GM12878 (cell line): ENCODE data around the gene KRTAP5-2.
"Not testable (repeated sequence)": the region's sequence is repeated elsewhere in the genome, so short reads cannot be mapped to it uniquely, and the experiment has no call there.

Source experiments
- BACH1 ChIP-seq: fragments of 450-650 bp; IDR thresholded peaks from 2 replicates; pipeline ENCODE4 v1.6.1; 2017; ENCODE audit warnings: mild to moderate bottlenecking, borderline replicate concordance
- BMI1 ChIP-seq: fragments of 450-650 bp; IDR thresholded peaks from 2 replicates; pipeline ENCODE4 v1.6.1; 2016; ENCODE audit warnings: mild to moderate bottlenecking, moderate library complexity, borderline replicate concordance
- CREB1 ChIP-seq: IDR thresholded peaks from 2 replicates; pipeline ENCODE4 v1.6.1; 2012; ENCODE audit warnings: low read depth, mild to moderate bottlenecking, inconsistent platforms
- CTCF ChIP-seq, 3 experiments: IDR thresholded peaks in 2 of 3; conservative IDR thresholded peaks in 1 of 3; 2 replicates each; pipeline ENCODE4 v1.5.1; 2011; ENCODE audit warnings: low read depth in 3 of 3, low read length in 3 of 3, mild to moderate bottlenecking in 3 of 3, control low read depth in 2 of 3, moderate library complexity in 2 of 3, inconsistent platforms in 1 of 3, mixed read lengths in 1 of 3; ENCODE audit not compliant: control insufficient read depth in 2 of 3, insufficient read depth in 1 of 3; ENCODE audit errors: extremely low read depth in 1 of 3
- DPF2 ChIP-seq: fragments of 450-650 bp; IDR thresholded peaks from 2 replicates; pipeline ENCODE4 v1.6.1; 2017; ENCODE audit warnings: mild to moderate bottlenecking
- ESRRA ChIP-seq: IDR thresholded peaks from 2 replicates; pipeline ENCODE4 v1.6.1; 2012; ENCODE audit warnings: mild to moderate bottlenecking, low read length, improper control_type of control experiment
- EZH2 ChIP-seq: IDR thresholded peaks from 2 replicates; pipeline ENCODE4 v1.6.1; 2012; ENCODE audit warnings: low read depth, mild to moderate bottlenecking, control low read depth, inconsistent platforms, low read length, borderline replicate concordance; ENCODE audit not compliant: control insufficient read depth
- FOXM1 ChIP-seq: IDR thresholded peaks from 2 replicates; pipeline ENCODE4 v1.6.1; 2012; ENCODE audit warnings: low read depth, mild to moderate bottlenecking, inconsistent platforms, low read length, moderate library complexity
- NFXL1 ChIP-seq: fragments of 450-650 bp; IDR thresholded peaks from 2 replicates; pipeline ENCODE4 v1.6.1; 2017; ENCODE audit warnings: antibody characterized with exemption, mild to moderate bottlenecking, borderline replicate concordance
- TCF12 ChIP-seq: IDR thresholded peaks from 2 replicates; pipeline ENCODE4 v1.6.1; 2011; ENCODE audit warnings: low read depth, mild to moderate bottlenecking, low read length
- ZNF207 ChIP-seq: fragments of 450-650 bp; IDR thresholded peaks from 2 replicates; pipeline ENCODE4 v1.6.1; 2014; ENCODE audit warnings: antibody characterized with exemption, mild to moderate bottlenecking, borderline replicate concordance

- TF ChIP-seq DPF2; CREB1; EZH2; CTCF (IDR thresholded peaks at IDR 0.05 in 2 of 3, conservative IDR thresholded peaks at IDR 0.05 in 1 of 3; ENCODE audit: control insufficient read depth in 2 of 3, extremely low read depth in 1 of 3, insufficient read depth in 1 of 3, low read depth in 3 of 3, low read length in 3 of 3); NFXL1; FOXM1; TCF12; ZNF207; ESRRA; BACH1; BMI1: not testable (repeated sequence)
These were observed 1.4 kb downstream of the KRTAP5-2 start for GRCh38 chr11:1596576-1597121.
